Fibroblast of the aortic adventitia (primary cell): ENCODE results near the gene STK39. TPM values are rescaled to one million over a fixed set of nuclear protein-coding genes. Genes with fewer than 3 reads are reported as not detected.

Experiments
- DNase-seq: peaks from one replicate; pipeline ENCODE4 v3.0.0-alpha.2; 2010; ENCODE audit warnings: low read depth
- H3K4me3 ChIP-seq: 2 replicates; pipeline ENCODE4 v1.5.1; 2011; ENCODE audit warnings: low read depth, mild to moderate bottlenecking, control low read depth, low read length, moderate library complexity
- total RNA-seq: library from RNA; depleted of rRNA; stranded (reverse); fragments of >200 nt; gene quantifications from 2 replicates; pipeline ENCODE4 v1.2.3, GENCODE V29; 2012; ENCODE audit warnings: low replicate concordance
- TF ChIP-seq, protein P1 (sequence below): IDR thresholded peaks from 2 replicates; pipeline ENCODE4 v1.5.1; 2011; ENCODE audit warnings: mild to moderate bottlenecking, low read length, control low read depth, inconsistent platforms; ENCODE audit not compliant: insufficient read depth

STK39 gene
- total RNA-seq, 1 donor, result 31.0 TPM

DNA sequence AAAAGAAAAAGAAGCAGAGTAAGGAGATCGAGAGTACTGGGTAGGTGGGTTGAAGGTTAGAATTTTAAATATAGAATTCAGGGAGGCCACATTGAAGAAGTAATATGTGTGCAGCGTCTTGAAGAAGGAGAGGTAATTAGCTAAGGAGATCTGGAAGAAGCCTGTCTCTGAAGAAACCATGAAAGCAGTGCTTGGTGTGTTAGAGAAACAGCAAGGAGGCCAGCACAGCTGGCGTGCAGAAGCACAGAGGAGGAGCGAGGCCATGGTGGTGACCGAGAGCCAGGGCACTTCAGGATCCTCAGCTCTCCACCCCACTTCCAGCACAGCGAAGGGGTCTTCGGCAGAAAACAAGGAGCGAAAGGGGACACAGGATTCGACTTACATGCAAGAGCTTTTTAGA is 305.8 kb downstream of the STK39 start:
- TF ChIP-seq, protein P1, sequence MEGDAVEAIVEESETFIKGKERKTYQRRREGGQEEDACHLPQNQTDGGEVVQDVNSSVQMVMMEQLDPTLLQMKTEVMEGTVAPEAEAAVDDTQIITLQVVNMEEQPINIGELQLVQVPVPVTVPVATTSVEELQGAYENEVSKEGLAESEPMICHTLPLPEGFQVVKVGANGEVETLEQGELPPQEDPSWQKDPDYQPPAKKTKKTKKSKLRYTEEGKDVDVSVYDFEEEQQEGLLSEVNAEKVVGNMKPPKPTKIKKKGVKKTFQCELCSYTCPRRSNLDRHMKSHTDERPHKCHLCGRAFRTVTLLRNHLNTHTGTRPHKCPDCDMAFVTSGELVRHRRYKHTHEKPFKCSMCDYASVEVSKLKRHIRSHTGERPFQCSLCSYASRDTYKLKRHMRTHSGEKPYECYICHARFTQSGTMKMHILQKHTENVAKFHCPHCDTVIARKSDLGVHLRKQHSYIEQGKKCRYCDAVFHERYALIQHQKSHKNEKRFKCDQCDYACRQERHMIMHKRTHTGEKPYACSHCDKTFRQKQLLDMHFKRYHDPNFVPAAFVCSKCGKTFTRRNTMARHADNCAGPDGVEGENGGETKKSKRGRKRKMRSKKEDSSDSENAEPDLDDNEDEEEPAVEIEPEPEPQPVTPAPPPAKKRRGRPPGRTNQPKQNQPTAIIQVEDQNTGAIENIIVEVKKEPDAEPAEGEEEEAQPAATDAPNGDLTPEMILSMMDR, result no peak
- H3K4me3 ChIP-seq, result no peak overlapping the region
- no peak for DNase-seq

- no peak overlapping the region for H3K4me3 ChIP-seq
- TF ChIP-seq, protein P1, result no peak
- no peak for DNase-seq
Measured at GRCh38 chr2:167940734-167941507, 306.5 kb downstream of the STK39 start.

DNA sequence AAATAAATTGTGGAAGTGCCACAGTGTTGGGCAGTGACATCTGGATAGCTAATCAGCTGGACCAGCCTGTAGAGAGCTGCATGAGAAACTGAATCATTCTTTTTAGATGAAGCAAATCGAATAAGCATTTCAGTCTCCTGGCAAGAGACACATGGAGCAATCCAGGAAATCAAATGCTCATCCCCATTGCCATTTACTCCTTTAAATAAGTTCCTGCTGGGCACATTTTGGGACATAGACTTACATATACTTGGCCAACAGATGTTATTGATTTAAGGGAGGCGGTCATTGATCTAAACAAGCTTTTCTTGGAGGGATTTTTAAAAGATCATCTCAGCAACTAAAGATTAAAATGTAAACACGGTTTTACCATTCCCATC is 307.1 kb downstream of the STK39 start:
- DNase-seq, result no peak
- TF ChIP-seq, protein P1, result no peak
- no peak overlapping the region for H3K4me3 ChIP-seq

DNA sequence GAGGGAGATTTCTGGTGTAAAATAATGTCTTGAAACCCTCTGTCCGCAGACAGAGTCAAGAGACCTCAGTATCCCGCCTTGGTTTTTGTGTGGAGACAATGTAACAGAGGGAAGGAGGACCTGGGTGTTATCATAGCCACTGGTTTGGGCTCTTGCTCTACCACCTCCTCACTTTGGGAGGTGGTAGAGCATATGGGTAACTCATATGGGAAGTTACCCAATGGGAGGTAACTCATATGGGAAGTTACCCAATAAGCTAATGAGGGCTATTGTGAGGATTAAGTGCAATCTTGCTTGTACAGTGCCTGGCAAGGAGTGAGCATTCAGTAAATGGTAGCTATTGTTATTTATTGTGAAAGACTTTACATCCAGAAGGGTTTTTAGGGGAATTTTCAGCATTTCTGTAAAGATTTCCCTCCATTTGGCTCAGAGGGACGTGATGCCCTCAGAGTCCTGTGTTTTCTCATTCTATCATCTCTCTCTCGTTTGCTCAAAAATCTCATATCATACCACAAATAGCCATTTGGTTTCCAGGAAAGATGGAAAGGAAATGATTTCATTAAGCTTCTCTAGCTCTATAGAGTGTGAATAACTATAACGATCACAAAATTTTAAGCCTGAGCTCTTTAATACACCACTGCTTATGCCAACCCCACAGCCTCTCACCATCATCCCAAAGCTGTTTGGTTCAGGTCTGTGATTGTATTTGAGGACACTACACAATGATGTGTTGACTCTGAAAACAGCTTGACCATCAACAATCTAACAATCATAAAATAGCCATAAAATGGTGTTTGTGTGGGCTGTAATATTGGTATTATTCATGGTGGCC is 307.7 kb downstream of the STK39 start:
- TF ChIP-seq, protein P1, result no peak
- H3K4me3 ChIP-seq, result no peak overlapping the region
- DNase-seq, result no peak

- TF ChIP-seq, protein P1, result no peak
- no peak for DNase-seq
- H3K4me3 ChIP-seq, result no peak overlapping the region
Measured at GRCh38 chr2:167937403-167937802, 310.0 kb downstream of the STK39 start.

DNA sequence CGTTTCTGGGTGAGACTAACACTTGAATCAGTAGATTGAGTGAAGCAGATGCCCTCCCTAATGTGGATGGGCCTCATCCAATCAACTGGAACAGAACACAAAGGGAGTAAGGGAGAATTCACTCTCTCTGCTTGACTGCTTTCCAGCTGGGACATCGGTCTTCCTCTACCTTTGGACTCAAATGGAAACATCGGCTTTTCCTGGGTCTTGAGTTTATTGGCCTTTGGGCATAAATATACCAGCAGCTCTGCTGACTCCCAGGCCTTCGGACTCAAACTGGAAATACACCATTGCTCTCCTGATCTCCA is 311.6 kb downstream of the STK39 start:
- TF ChIP-seq, protein P1, result no peak
- no peak for DNase-seq
- H3K4me3 ChIP-seq, result no peak overlapping the region
